IPS-15b (cell line): ENCODE data around the gene ATF6.

ENCODE experiments used
- H3K27me3 ChIP-seq: one replicate; pipeline ENCODE4 v1.6.1; 2013; ENCODE audit warnings: low read length; ENCODE audit not compliant: control insufficient read depth, insufficient read depth
- H3K36me3 ChIP-seq: one replicate; pipeline ENCODE4 v1.6.1; 2013; ENCODE audit warnings: low read length; ENCODE audit not compliant: control insufficient read depth, insufficient read depth
- H3K4me1 ChIP-seq: one replicate; pipeline ENCODE4 v1.6.1; 2013; ENCODE audit warnings: mild to moderate bottlenecking, low read length; ENCODE audit not compliant: control insufficient read depth, insufficient read depth
- H3K4me3 ChIP-seq: one replicate; pipeline ENCODE4 v1.5.1; 2013; ENCODE audit warnings: low read depth, low read length
- H3K9ac ChIP-seq: one replicate; pipeline ENCODE4 v1.6.1; 2013; ENCODE audit warnings: low read depth, mild to moderate bottlenecking, low read length
- H3K9me3 ChIP-seq: one replicate; pipeline ENCODE4 v1.6.1; 2013; ENCODE audit warnings: mild to moderate bottlenecking, low read length; ENCODE audit not compliant: control insufficient read depth, insufficient read depth

Gene ATF6

GRCh38 chr1:161962091-161962887 lies 196.2 kb downstream of the ATF6 start:
- Histone ChIP-seq H3K27me3 (no peaks in the 10 kb centered on the region), H3K9me3 (no peaks in the 10 kb centered on the region), H3K9ac (no peak overlapping the region), H3K36me3 (no peaks in the 10 kb centered on the region), H3K4me1 (no peaks in the 10 kb centered on the region), H3K4me3 (no peak overlapping the region)

GRCh38 chr1:161966067-161966466 lies 199.9 kb downstream of the ATF6 start:
- Histone ChIP-seq H3K4me1 (no peaks in the 10 kb centered on the region), H3K9me3 (no peaks in the 10 kb centered on the region), H3K27me3 (no peaks in the 10 kb centered on the region), H3K9ac (no peak overlapping the region), H3K36me3 (no peaks in the 10 kb centered on the region), H3K4me3 (no peak overlapping the region)

DNA sequence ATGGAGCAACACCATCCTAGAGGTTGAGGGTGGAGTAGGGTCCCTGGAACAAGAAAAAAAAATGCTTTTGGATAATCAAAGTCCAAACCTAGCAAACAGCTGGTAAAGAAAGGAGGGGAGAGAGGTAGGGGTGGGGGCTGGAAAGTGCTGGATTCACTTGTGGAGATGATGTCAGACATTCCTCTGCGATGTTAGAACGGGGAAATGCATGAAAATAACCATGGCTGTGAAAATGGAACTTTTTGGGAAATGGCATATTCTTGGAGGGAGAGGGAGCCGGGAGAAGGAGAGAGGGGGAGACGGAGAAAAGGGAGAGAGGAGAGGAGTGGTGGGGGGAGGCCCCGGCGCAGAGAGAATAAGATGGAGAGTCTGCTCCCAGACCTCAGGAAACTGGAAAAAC lies 203.9 kb downstream of the ATF6 start:
- Histone ChIP-seq H3K27me3 (no peaks in the 10 kb centered on the region), H3K36me3 (no peaks in the 10 kb centered on the region), H3K4me3 (no peak overlapping the region), H3K9me3 (no peaks in the 10 kb centered on the region), H3K4me1 (no peaks in the 10 kb centered on the region), H3K9ac (no peak overlapping the region)

- H3K9ac ChIP-seq: no peak overlapping the region
- no peaks in the 10 kb centered on the region for H3K9me3 ChIP-seq
- no peaks in the 10 kb centered on the region for H3K4me1 ChIP-seq
- H3K27me3 ChIP-seq: no peaks in the 10 kb centered on the region
- H3K4me3 ChIP-seq: no peak overlapping the region
- no peaks in the 10 kb centered on the region for H3K36me3 ChIP-seq
Measured at GRCh38 chr1:161970633-161971032, 204.5 kb downstream of the ATF6 start.

GRCh38 chr1:161972828-161973227 lies 206.7 kb downstream of the ATF6 start:
- H3K9ac ChIP-seq: no peak overlapping the region
- H3K4me3 ChIP-seq: no peak overlapping the region
- H3K36me3 ChIP-seq: no peaks in the 10 kb centered on the region
- no peaks in the 10 kb centered on the region for H3K9me3 ChIP-seq
- no peaks in the 10 kb centered on the region for H3K27me3 ChIP-seq
- H3K4me1 ChIP-seq: no peaks in the 10 kb centered on the region

GRCh38 chr1:161973924-161974845 lies 208.1 kb downstream of the ATF6 start:
- Histone ChIP-seq H3K9ac (no peak overlapping the region), H3K4me3 (no peak overlapping the region), H3K9me3 (no peaks in the 10 kb centered on the region), H3K36me3 (no peaks in the 10 kb centered on the region), H3K27me3 (no peaks in the 10 kb centered on the region), H3K4me1 (no peaks in the 10 kb centered on the region)

DNA sequence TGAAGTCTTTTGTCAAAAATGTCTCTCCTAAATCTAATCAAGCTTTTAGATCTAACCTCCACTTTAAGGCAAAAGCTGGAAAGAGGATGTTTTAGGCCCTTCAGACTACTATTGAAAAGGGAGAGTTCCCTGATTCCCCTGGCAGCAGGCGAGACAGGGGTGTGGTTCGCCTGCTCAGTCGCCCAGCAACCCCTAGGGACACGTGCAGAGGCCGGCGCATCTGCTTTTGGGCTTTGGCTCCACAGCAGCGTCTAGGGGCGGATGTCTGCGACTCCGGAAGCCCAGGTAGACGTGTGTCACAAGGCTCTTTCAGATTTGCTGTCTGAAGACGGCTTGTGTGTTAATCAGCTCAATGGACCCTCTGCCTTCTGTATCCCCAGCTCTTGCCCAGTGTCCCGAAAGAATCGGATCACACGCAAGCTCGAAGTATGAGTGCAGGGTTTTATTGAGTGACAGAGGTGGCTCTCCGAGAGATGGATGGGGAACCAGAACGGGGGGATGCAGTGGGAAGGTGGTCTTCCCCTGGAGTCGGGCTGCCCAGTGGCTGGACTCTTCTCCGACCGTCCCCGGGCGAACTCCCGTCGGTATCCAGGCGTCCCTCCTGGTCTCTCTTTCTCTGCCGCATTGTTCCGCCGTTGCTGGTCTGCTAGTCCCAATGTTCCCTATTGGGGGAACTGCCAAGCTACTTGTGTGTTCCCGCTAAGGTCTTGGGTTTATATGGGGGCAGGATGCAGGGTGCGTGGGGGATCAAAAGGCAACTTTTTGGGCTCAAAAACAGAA lies 212.1 kb downstream of the ATF6 start:
- Histone ChIP-seq H3K9me3 (no peaks in the 10 kb centered on the region), H3K27me3 (no peaks in the 10 kb centered on the region), H3K4me3 (no peak overlapping the region), H3K36me3 (no peaks in the 10 kb centered on the region), H3K9ac (no peak overlapping the region), H3K4me1 (no peaks in the 10 kb centered on the region)

- Histone ChIP-seq H3K9me3 (no peaks in the 10 kb centered on the region), H3K4me3 (no peak overlapping the region), H3K9ac (no peak overlapping the region), H3K4me1 (no peaks in the 10 kb centered on the region), H3K36me3 (no peaks in the 10 kb centered on the region), H3K27me3 (no peaks in the 10 kb centered on the region)
Measured at GRCh38 chr1:161981126-161981525, 215.0 kb downstream of the ATF6 start.

DNA sequence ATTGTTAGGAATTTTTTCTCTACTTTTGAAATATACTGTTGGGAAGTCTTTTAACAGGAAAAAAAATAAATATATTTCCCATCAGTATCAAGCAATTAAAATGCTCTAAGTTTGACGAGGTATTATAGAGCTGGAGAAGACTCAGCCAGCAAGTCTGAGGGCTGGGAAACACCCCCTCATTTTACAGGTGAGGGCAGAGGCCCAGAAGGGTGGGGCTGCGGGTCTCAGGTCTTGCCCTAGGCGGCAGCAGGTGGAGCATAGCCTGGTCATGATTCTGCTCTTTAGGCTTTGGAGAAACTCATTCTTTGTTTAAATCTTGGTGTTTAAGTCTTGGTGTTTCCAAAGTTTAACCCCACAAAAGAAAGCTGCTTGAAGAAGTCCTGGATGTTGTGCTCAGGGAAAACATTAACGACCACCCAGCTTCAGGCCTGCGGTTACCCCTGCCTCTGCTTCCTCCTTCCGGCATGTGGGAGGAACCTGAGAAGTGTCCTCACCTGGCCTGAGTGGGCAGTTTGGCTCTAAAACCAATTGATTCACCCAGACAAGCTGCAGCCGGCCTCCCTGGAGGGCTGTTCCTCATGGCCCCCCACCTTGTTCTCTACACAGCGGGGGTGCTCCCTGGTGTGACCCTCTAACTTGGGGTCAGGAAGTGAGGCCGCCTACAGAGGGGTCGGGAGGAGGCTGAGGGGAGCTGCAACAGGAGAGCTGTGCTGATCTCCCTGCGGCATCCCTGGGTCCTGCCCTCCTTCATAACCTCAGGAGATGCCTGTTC lies 215.8 kb downstream of the ATF6 start:
- H3K9me3 ChIP-seq: no peaks in the 10 kb centered on the region
- H3K27me3 ChIP-seq: no peaks in the 10 kb centered on the region
- H3K36me3 ChIP-seq: no peaks in the 10 kb centered on the region

DNA sequence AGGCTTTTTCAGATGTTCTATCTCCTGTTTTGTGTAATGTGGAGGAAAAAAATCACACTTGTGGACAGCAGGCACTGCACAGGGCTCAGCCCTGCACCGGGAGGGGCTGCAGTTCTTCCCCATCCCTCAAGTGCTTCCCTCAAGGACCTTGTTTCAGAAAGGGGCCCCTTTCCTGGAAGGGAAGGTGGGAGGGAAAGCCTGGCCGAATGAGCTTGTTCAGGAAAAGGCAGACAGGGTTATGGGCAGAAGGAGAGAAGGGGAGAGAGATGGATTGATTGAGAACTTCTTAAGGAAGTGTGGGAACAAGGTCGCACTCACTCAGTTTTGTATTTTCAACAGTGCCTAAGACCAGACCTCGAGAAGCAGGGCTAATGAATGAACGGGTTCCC lies 216.4 kb downstream of the ATF6 start:
- no peaks in the 10 kb centered on the region for H3K4me1 ChIP-seq
- H3K27me3 ChIP-seq: no peaks in the 10 kb centered on the region
- H3K4me3 ChIP-seq: no peak overlapping the region
- no peaks in the 10 kb centered on the region for H3K9me3 ChIP-seq
- H3K36me3 ChIP-seq: no peaks in the 10 kb centered on the region
- no peak overlapping the region for H3K9ac ChIP-seq

More for the DNA sequence above, 215.8 kb downstream of the ATF6 start:
- Histone ChIP-seq H3K9ac (no peak overlapping the region), H3K4me1 (no peaks in the 10 kb centered on the region), H3K4me3 (no peak overlapping the region)

- Histone ChIP-seq H3K4me1 (no peaks in the 10 kb centered on the region), H3K36me3 (no peaks in the 10 kb centered on the region), H3K9ac (no peak overlapping the region), H3K4me3 (no peak overlapping the region), H3K27me3 (no peaks in the 10 kb centered on the region), H3K9me3 (no peaks in the 10 kb centered on the region)
Measured at GRCh38 chr1:161982917-161983316, 216.8 kb downstream of the ATF6 start.
